HCT116 (cell line): ENCODE measurements around the gene REG1B. TPM values are rescaled to one million over a fixed set of nuclear protein-coding genes. Genes with fewer than 3 reads are reported as not detected.

Source experiments
- ATAC-seq: fragments of 200-7000 bp; cut with Tn5 transposase; 2 replicates; pipeline ENCODE4 v1.9.1; 2020; ENCODE audit warnings: mild to moderate bottlenecking, moderate library complexity
- Bru-seq: library from RNA; stranded (reverse); fragments of 400-500 nt; gene quantifications from one replicate; lab custom pipeline; 2021; lab: Mats Ljungman, UMichigan
- BruChase-seq, 2 experiments: library from RNA; stranded (reverse); fragments of 400-500 nt; gene quantifications; one replicate each; lab custom pipeline; 2021; lab: Mats Ljungman, UMichigan
- BruUV-seq: library from RNA; stranded (reverse); fragments of 400-500 nt; replicated peaks from 2 replicates; lab custom pipeline; 2021; lab: Mats Ljungman, UMichigan
- CTCF ChIA-PET: fragments of 300-600 bp; sonication (Branson Sonifier 250); formaldehyde crosslinking; loops from one replicate; lab custom pipeline; 2021; ENCODE audit warnings: antibody characterized with exemption; lab: Charles Lee
- POLR2A ChIA-PET: fragments of 300-600, 350-600 bp; sonication (Branson Sonifier 250); formaldehyde crosslinking; loops from one replicate; lab custom pipeline; 2021; ENCODE audit warnings: antibody characterized with exemption; lab: Charles Lee
- RAD21 ChIA-PET, 2 experiments: fragments of 300-600 bp; sonication (Branson Sonifier 250); formaldehyde crosslinking; loops; one replicate each; lab custom pipeline; 2023; ENCODE audit warnings: low total read pairs in 2 of 2; ENCODE audit not compliant: uncharacterized antibody in 2 of 2, unreplicated experiment in 2 of 2, low non-redundant PET in 1 of 2; lab: Charles Lee
- DNase-seq: peaks from one replicate; pipeline ENCODE4 v3.0.0-alpha.2; 2010; ENCODE audit warnings: low read depth, low spot score
- H2AFZ ChIP-seq: fragments of 200-600 bp; shearing (Covaris generic), sonication (generic); 2 replicates; pipeline ENCODE4 v1.6.1; 2017; ENCODE audit warnings: low read depth, mixed run types, mixed read lengths, antibody characterized with exemption, low read length; ENCODE audit not compliant: poor library complexity, severe bottlenecking
- H3K27ac ChIP-seq: 2 replicates; pipeline ENCODE4 v1.5.1; 2012; ENCODE audit warnings: low read depth, low read length
- H3K27me3 ChIP-seq: fragments of 200-600 bp; sonication (generic); 2 replicates; pipeline ENCODE4 v1.6.1; 2016; ENCODE audit warnings: mixed run types, low read length, mixed read lengths; ENCODE audit not compliant: insufficient read depth
- H3K36me3 ChIP-seq, 2 experiments: fragments of 200-500 bp in 1 of 2; fragments of 200-600 bp in 1 of 2; sonication (Bioruptor generic) in 1 of 2; sonication (generic) in 1 of 2; 2 replicates each; pipeline versions ENCODE4 v1.5.1 to v1.6.1; 2014 to 2016; ENCODE audit warnings: low read length in 2 of 2, inconsistent platforms in 1 of 2, mixed read lengths in 1 of 2, mixed run types in 1 of 2; ENCODE audit not compliant: insufficient read depth in 2 of 2, control insufficient read depth in 1 of 2
- H3K4me1 ChIP-seq, 2 experiments: fragments of 200-600 bp in 1 of 2; sonication (generic) in 1 of 2; 2 replicates each; pipeline versions ENCODE4 v1.5.1 to v1.6.1; 2012 to 2017; ENCODE audit warnings: low read length in 2 of 2, inconsistent platforms in 1 of 2, mild to moderate bottlenecking in 1 of 2, mixed read lengths in 1 of 2, mixed run types in 1 of 2, moderate library complexity in 1 of 2; ENCODE audit not compliant: insufficient read depth in 2 of 2, control insufficient read depth in 1 of 2
- H3K4me2 ChIP-seq: fragments of 200-600 bp; sonication (generic); 2 replicates; pipeline ENCODE4 v1.6.1; 2017; ENCODE audit warnings: mixed run types, low read length, mixed read lengths
- H3K4me3 ChIP-seq, 2 experiments: fragments of 200-600 bp in 1 of 2; sonication (generic) in 1 of 2; replicated peaks in 1 of 2; 2 replicates each; pipeline ENCODE4 v1.5.1; 2011 to 2016; ENCODE audit warnings: low read length in 2 of 2, control low read depth in 1 of 2, low read depth in 1 of 2, mild to moderate bottlenecking in 1 of 2, mixed read lengths in 1 of 2, mixed run types in 1 of 2
- H3K79me2 ChIP-seq: fragments of 200-600 bp; sonication (generic); 2 replicates; pipeline ENCODE4 v1.6.1; 2017; ENCODE audit warnings: mild to moderate bottlenecking, mixed run types, low read length, moderate library complexity, mixed read lengths; ENCODE audit not compliant: insufficient read depth
- H3K9ac ChIP-seq: fragments of 200-600 bp; sonication (generic); 2 replicates; pipeline ENCODE4 v1.6.1; 2016; ENCODE audit warnings: low read length, mixed read lengths
- H3K9me2 ChIP-seq: fragments of 200-600 bp; sonication (generic), shearing (Covaris generic); 2 replicates; pipeline ENCODE4 v1.6.1; 2017; ENCODE audit warnings: mixed run types, mild to moderate bottlenecking, moderate library complexity; ENCODE audit not compliant: insufficient read depth
- H3K9me3 ChIP-seq, 2 experiments: fragments of 200-500 bp in 1 of 2; fragments of 200-600 bp in 1 of 2; sonication (Bioruptor generic) in 1 of 2; sonication (generic) in 1 of 2; 2 replicates each; pipeline ENCODE4 v1.6.1; 2014 to 2017; ENCODE audit warnings: low read length in 2 of 2, mixed read lengths in 2 of 2, inconsistent platforms in 1 of 2, low read depth in 1 of 2, mild to moderate bottlenecking in 1 of 2, mixed run types in 1 of 2, moderate library complexity in 1 of 2; ENCODE audit not compliant: control insufficient read depth in 1 of 2, insufficient read depth in 1 of 2
- H4K20me1 ChIP-seq: fragments of 200-600 bp; sonication (generic), shearing (Covaris generic); 2 replicates; pipeline ENCODE4 v1.6.1; 2017; ENCODE audit warnings: mixed run types, mild to moderate bottlenecking, moderate library complexity; ENCODE audit not compliant: insufficient read depth
- CBX3 ChIP-seq: IDR thresholded peaks from 2 replicates; pipeline ENCODE4 v1.6.1; 2012; ENCODE audit warnings: low read depth
- CEBPB ChIP-seq: IDR thresholded peaks from 2 replicates; pipeline ENCODE4 v1.6.1; 2012; ENCODE audit warnings: low read depth
- CTCF ChIP-seq, 3 experiments: fragments of 200-600 bp in 1 of 3; sonication (generic) in 1 of 3; IDR thresholded peaks in 2 of 3; conservative IDR thresholded peaks in 1 of 3; 2 replicates each; pipeline ENCODE4 v1.5.1; 2012 to 2017; ENCODE audit warnings: low read depth in 2 of 3, low read length in 2 of 3, antibody characterized with exemption in 1 of 3, borderline replicate concordance in 1 of 3, control low read depth in 1 of 3, mild to moderate bottlenecking in 1 of 3, mixed read lengths in 1 of 3, mixed run types in 1 of 3, moderate library complexity in 1 of 3; ENCODE audit not compliant: insufficient read depth in 1 of 3
- EZH2phosphoT487 ChIP-seq: fragments of 200-600 bp; IDR thresholded peaks from 2 replicates; pipeline ENCODE4 v1.6.1; 2018; ENCODE audit warnings: antibody characterized with exemption, borderline replicate concordance
- FOSL1 ChIP-seq: IDR thresholded peaks from 2 replicates; pipeline ENCODE4 v1.6.1; 2012; ENCODE audit warnings: low read depth
- POLR2A ChIP-seq: IDR thresholded peaks from 2 replicates; pipeline ENCODE4 v1.7.0; 2011; ENCODE audit warnings: borderline replicate concordance; ENCODE audit not compliant: insufficient read depth, insufficient read length; ENCODE audit errors: extremely low read depth
- RAD21 ChIP-seq: IDR thresholded peaks from 2 replicates; pipeline ENCODE4 v1.6.1; 2012; ENCODE audit warnings: low read depth, mild to moderate bottlenecking
- TCF7L2 ChIP-seq: IDR thresholded peaks from 2 replicates; pipeline ENCODE4 v1.7.0; 2011; ENCODE audit warnings: borderline replicate concordance, inconsistent platforms; ENCODE audit not compliant: insufficient read depth, insufficient read length; ENCODE audit errors: extremely low read depth
- YY1 ChIP-seq: IDR thresholded peaks from 2 replicates; pipeline ENCODE4 v1.6.1; 2011; ENCODE audit warnings: low read length, low read depth, moderate library complexity, mild to moderate bottlenecking; ENCODE audit not compliant: insufficient replicate concordance; ENCODE audit errors: extremely low read depth
- ZFX ChIP-seq: fragments of 450-650 bp; IDR thresholded peaks from 2 replicates; pipeline ENCODE4 v1.6.1; 2017
- intact Hi-C: fragments of 100-400 bp; cut with micrococcal nuclease; formaldehyde crosslinking; loops from 2 replicates; pipeline ENCODE4 v1.10.0; 2022
- long read RNA-seq: library from polyadenylated mRNA; unstranded; transcript quantifications from one replicate; pipeline ENCODE4 v2.0.0, GENCODE V29; 2021; ENCODE audit not compliant: unreplicated experiment
- polyA plus RNA-seq: library from polyadenylated mRNA; unstranded; fragments of >200 nt; gene quantifications from 2 replicates; pipeline ENCODE4 v1.2.1, GENCODE V29; 2012; ENCODE audit warnings: missing spikeins
- total RNA-seq: library from RNA; stranded (reverse); gene quantifications from one replicate; pipeline ENCODE4 v1.2.1, GENCODE V29; 2021; ENCODE audit not compliant: unreplicated experiment

The REG1B gene
- total RNA-seq (4.2 TPM), Bru-seq, nascent RNA (not detected), BruChase-seq, experiment 1, labeled RNA remaining after a 6-hour chase (not detected), BruChase-seq, experiment 2, labeled RNA remaining after a 2-hour chase (not detected)
- polyA plus RNA-seq: not detected in 2 replicates
- long read RNA-seq: 0 reads

- POLR2A ChIA-PET: no interaction called here
- Histone ChIP-seq H3K27me3 (no peaks in the 10 kb centered on the region), H3K27ac (no peak within 1 kb of the TSS), H3K9me2 (no peaks in the 10 kb centered on the region), H3K9me3 (peaks cover 12 to 20% of the 10 kb centered on the region in 2 experiments; a peak in 2 of 4 replicates), H3K79me2 (no peaks in the 10 kb centered on the region), H3K9ac (no peak within 1 kb of the TSS), H3K4me1 (no peaks in the 10 kb centered on the region), H3K4me3 (no peak within 1 kb of the TSS), H3K4me2 (no peak within 1 kb of the TSS)
- CTCF ChIA-PET: no interaction called here
- BruUV-seq: no TSS peak
- DNase-seq (no peak), ATAC-seq (no peak)
- no peak for TF ChIP-seq YY1
- TF ChIP-seq CBX3: no peak
- TF ChIP-seq ZFX: no peak
- no peak for TF ChIP-seq EZH2phosphoT487
- no peak for TF ChIP-seq CTCF (IDR thresholded peaks at IDR 0.05 in 2 of 3, conservative IDR thresholded peaks at IDR 0.05 in 1 of 3; ENCODE audit: borderline replicate concordance in 1 of 3, insufficient read depth in 1 of 3, low read depth in 2 of 3, low read length in 2 of 3)
- TF ChIP-seq POLR2A: no peak
- no peak for TF ChIP-seq FOSL1
- no peak for TF ChIP-seq TCF7L2
- TF ChIP-seq RAD21: no peak
- TF ChIP-seq CEBPB: no peak
- TF ChIP-seq, all 23 proteins: peak for 0
- no peaks in the 10 kb centered on the region for H4K20me1 ChIP-seq
- H2AFZ ChIP-seq: no peak within 1 kb of the TSS
- RAD21 ChIA-PET: no interaction called here
- no peaks in the 10 kb centered on the region for H3K36me3 ChIP-seq
- intact Hi-C loops: no loop called here
Measured at GRCh38 chr2:79087785-79088364, at the start of gene REG1B. REG1B (minus strand) TSS chr2:79087993; CDS start chr2:79087612, 381 bp downstream.
